Activated naive CD4-positive, alpha-beta T cell treated with anti-CD3 and anti-CD28 coated beads for 36 hours (primary cell): ENCODE data around the gene CFAP46. TPM values are rescaled to one million over a fixed set of nuclear protein-coding genes. Genes with fewer than 3 reads are reported as not detected.
"Not testable (repeated sequence)": the region's sequence is repeated elsewhere in the genome, so short reads cannot be mapped to it uniquely, and the experiment has no call there.

Experiments
- CTCF ChIA-PET: fragments of 350-600 bp; sonication (Branson Sonifier 250); formaldehyde crosslinking; loops from one replicate; lab custom pipeline; 2021; ENCODE audit warnings: antibody characterized with exemption; lab: Charles Lee
- DNase-seq: peaks from one replicate; pipeline ENCODE4 v3.0.0-alpha.2; 2020
- H3K27ac Mint-ChIP-seq: one replicate; pipeline ENCODE4 v1.8.0; 2021; ENCODE audit warnings: mild to moderate bottlenecking, mixed read lengths
- H3K27me3 Mint-ChIP-seq: one replicate; pipeline ENCODE4 v1.8.0; 2021; ENCODE audit warnings: low read depth, mixed read lengths
- H3K36me3 Mint-ChIP-seq: one replicate; pipeline ENCODE4 v1.8.0; 2021; ENCODE audit warnings: low read depth, mixed read lengths
- H3K4me1 Mint-ChIP-seq: one replicate; pipeline ENCODE4 v1.8.0; 2021; ENCODE audit warnings: low read depth, mixed read lengths
- H3K4me3 Mint-ChIP-seq: one replicate; pipeline ENCODE4 v1.8.0; 2021; ENCODE audit warnings: mild to moderate bottlenecking, moderate library complexity, mixed read lengths
- H3K9me3 Mint-ChIP-seq: one replicate; pipeline ENCODE4 v1.8.0; 2021; ENCODE audit warnings: mixed read lengths
- intact Hi-C: fragments of 100-400 bp; cut with micrococcal nuclease; formaldehyde crosslinking; loops from one replicate; pipeline ENCODE4 v1.15.1; 2023
- total RNA-seq, 2 experiments: library from RNA; stranded (reverse); gene quantifications; one replicate each; pipeline ENCODE4 v1.2.3, GENCODE V29; 2021

The CFAP46 gene
- total RNA-seq, 2 experiments from 2014 or later = not detected

DNA sequence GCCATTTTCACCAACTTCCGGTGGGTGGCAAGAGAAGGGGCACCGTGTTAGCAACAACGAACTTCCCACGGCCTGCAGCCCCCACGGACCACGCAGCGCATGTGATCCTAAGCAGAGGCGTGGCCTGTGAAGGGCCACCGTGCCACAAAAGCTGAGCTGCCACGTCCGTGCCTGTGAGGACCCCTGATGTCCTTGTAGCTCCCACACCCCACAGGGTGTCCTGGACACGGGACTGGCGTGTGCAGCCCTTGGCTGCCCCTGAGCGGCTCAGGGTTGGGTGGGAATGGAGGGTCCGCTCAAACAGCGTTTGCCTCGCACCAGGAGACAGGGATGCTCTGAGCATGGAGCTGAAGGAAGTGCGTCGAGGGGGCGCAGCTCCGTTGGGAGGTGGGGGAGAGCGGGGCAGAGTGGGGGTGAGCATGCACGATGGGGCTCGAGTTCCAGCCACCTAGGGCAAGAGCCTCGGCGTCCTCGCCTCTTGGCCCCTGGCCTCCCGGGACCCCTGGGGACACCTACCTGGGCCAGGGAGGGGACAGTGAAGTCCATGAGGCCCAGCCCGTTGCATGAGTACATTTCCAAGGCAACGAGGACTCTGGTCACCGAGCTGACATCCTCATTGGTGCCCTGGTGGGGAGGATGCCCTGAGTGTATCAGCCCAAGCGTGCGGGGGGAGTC, 33.6 kb downstream of the CFAP46 start:
- no peaks in the 10 kb centered on the region for H3K9me3 Mint-ChIP-seq
- CTCF ChIA-PET = interaction anchor here (0.6 kb wide), 1 partner anchor 31 kb away, joined by 4 read pairs; no protein-coding TSS in a partner anchor
- intact Hi-C loops = loop anchor here (10.0 kb wide), 1 partner anchor 396 kb away; the partner anchor contains the start of genes TUBGCP2 and ZNF511
- no peaks in the 10 kb centered on the region for H3K36me3 Mint-ChIP-seq
- H3K27ac Mint-ChIP-seq = no peak overlapping the region
- no peak for DNase-seq
- peaks cover 6% of the 10 kb centered on the region for H3K27me3 Mint-ChIP-seq
- H3K4me1 Mint-ChIP-seq = peaks cover 6% of the 10 kb centered on the region
- no peak overlapping the region for H3K4me3 Mint-ChIP-seq

DNA sequence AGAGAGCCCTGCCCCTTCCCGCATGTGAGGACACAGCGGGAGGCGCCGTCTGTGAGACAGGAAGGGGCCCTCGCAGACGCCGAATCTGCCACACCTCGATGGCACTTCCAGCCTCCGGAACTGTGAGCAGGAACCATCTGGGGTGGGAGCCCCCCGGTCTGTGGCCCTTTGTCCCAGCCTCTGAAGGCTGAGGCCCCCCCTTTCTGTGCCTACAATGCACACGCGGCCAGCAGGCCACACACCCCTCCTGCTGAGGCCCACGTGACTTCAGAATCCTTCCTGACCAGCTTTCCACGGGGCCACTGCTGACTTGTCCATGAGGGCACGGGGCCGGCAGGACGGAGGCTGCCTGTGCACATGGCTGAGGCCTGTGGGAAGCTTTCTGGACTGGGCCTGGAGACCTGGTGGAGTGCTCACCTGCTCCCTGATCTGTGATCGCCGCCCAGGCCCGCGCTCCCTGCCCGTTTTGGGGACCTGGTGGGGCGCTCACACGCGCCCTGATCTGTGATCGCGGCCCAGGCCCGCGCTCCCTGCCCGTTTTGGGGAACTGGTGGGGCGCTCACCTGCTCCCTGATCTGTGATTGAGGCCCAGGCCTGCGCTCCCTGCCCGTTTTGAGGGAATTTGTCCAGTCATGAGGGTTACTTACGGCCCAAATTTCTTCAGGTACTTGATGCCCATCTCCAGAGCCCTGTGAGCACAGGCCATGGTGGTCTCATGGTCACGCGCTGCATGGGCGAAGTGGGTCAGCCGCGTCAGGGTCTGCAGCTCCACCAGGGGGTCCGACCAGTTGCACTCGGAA, 34.3 kb downstream of the CFAP46 start:
- H3K27me3 Mint-ChIP-seq = peaks cover 6% of the 10 kb centered on the region
- no peaks in the 10 kb centered on the region for H3K36me3 Mint-ChIP-seq
- H3K4me1 Mint-ChIP-seq = peaks cover 6% of the 10 kb centered on the region
- no peaks in the 10 kb centered on the region for H3K9me3 Mint-ChIP-seq
- no peak overlapping the region for H3K27ac Mint-ChIP-seq
- DNase-seq = no peak
- intact Hi-C loops = loop anchor here (10.0 kb wide), 1 partner anchor 397 kb away; the partner anchor contains the start of genes TUBGCP2 and ZNF511
- CTCF ChIA-PET = interaction anchor here (0.6 kb wide), 1 partner anchor 32 kb away, joined by 4 read pairs; no protein-coding TSS in a partner anchor
- H3K4me3 Mint-ChIP-seq = no peak overlapping the region

DNA sequence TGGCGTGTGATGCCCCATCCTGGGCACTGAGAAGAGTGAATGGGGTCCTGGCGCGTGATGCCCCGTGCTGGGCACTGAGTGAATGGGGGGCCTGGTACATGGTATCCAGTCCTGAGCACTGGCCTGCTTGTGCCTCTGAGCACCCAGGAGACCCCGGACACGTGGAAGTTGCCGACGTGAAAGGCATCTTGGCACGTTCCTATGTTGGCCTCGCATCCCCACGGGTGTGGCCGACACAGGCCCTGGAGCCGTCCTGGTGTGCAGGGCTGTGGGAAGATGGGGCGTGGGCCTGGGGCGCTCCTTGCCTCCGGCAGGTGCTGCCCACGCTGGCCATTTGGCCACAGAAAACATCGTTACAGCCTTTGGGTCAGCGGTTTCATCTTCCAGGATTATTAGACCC, 35.5 kb downstream of the CFAP46 start:
- intact Hi-C loops = loop anchor here (10.0 kb wide), 1 partner anchor 398 kb away; the partner anchor contains the start of genes TUBGCP2 and ZNF511
- DNase-seq = no peak
- peaks cover 6% of the 10 kb centered on the region for H3K27me3 Mint-ChIP-seq
- peaks cover 6% of the 10 kb centered on the region for H3K4me1 Mint-ChIP-seq
- CTCF ChIA-PET = no interaction called here
- no peaks in the 10 kb centered on the region for H3K36me3 Mint-ChIP-seq
- H3K27ac Mint-ChIP-seq = no peak overlapping the region
- no peaks in the 10 kb centered on the region for H3K9me3 Mint-ChIP-seq
- H3K4me3 Mint-ChIP-seq = no peak overlapping the region

DNA sequence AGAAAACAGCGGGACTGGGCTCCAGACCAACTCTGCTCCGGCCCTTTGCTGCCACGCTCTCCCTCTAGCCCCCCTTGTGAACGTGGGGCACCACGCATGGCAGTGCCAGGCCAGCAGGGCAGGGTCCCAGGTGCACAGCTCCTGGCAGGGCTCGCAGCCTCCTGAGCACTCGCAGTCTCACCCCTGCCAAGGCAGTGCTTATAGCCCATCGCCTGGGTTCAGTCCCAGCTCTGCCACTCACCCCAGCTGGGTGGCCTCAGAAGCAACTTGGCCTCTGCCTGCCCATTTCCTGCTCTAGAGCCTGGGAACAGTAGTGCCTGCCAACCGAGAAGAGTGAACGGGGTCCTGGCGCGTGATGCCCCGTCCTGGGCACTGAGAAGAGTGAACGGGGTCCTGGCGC, 36.3 kb downstream of the CFAP46 start:
- no peaks in the 10 kb centered on the region for H3K36me3 Mint-ChIP-seq
- peaks cover 6% of the 10 kb centered on the region for H3K4me1 Mint-ChIP-seq
- no peak overlapping the region for H3K4me3 Mint-ChIP-seq
- CTCF ChIA-PET = interaction anchor here (3.4 kb wide), 1 partner anchor 218 kb away, joined by 18 read pairs; no protein-coding TSS in a partner anchor
- DNase-seq = no peak
- intact Hi-C loops = loop anchor here (10.0 kb wide), 1 partner anchor 399 kb away; the partner anchor contains the start of genes TUBGCP2 and ZNF511
- H3K27ac Mint-ChIP-seq = no peak overlapping the region
- peaks cover 6% of the 10 kb centered on the region for H3K27me3 Mint-ChIP-seq
- H3K9me3 Mint-ChIP-seq = no peaks in the 10 kb centered on the region

DNA sequence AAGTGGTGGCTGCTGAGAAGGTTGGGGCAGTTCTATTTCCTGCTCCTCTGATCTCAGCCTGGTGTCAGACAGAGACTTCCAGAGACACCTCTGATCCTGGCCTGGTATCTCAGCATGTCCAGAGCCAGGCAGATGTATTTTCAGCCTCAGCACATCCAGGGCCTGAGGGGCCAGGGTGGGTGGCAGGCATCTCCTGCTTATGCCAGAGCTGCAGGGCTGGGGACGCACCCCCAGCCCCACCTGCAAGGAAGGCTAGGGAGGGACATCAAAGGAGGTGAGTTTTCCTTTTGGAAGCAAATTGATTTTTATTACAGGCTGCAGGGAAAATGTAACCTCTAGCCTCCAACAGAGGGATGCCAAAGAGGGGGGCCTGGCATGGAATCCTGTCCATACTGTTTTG, 36.7 kb downstream of the CFAP46 start:
- peaks cover 6% of the 10 kb centered on the region for H3K4me1 Mint-ChIP-seq
- no peak overlapping the region for H3K4me3 Mint-ChIP-seq
- CTCF ChIA-PET = interaction anchor here (0.7 to 3.4 kb wide), 3 partner anchors 193 to 402 kb away, joined by 3 to 18 read pairs (median 4); no protein-coding TSS in a partner anchor
- intact Hi-C loops = loop anchor here (10.0 kb wide), 1 partner anchor 399 kb away; the partner anchor contains the start of genes TUBGCP2 and ZNF511
- DNase-seq = no peak
- H3K9me3 Mint-ChIP-seq = no peaks in the 10 kb centered on the region
- no peaks in the 10 kb centered on the region for H3K36me3 Mint-ChIP-seq
- no peak overlapping the region for H3K27ac Mint-ChIP-seq
- peaks cover 6% of the 10 kb centered on the region for H3K27me3 Mint-ChIP-seq

DNA sequence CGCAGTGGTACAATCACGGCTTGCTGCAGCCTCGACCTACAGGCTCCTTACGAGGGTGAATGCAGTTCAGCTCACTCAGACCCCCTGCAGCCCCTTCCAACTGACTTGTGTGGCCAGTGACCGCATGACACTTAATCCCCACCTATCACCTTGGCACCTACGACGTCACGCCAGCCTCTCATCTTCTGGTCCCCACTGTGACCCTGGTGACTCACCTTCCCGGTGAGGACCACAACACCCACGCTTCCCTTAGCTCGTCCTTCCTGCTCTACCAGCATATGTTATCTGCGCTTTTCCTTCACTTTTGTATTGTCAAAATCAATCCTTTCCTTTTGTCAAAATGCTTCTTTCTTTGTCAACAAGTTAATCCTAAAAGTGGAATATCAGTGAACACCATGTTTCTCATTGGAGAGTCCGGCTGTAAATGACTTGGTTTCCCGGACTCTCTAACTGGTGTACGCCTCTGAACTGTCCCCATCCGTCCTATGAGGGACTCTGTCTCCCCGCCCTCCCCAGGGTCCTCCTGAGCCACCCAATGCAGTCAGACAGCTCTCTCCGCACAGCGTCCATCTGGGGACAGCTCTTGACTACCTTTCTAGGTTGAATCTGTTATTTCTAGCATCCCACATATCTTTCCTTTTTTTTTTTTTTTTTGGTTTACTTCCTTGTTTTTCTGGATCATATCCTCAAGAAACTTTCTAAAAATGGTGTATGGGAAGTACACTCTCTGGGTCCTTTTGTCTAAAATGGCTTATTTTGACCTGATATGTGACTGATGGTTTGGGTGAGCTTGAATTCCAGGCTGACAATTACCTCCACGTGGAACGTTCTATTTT, 37.3 kb downstream of the CFAP46 start:
- Mint-ChIP-seq H3K4me1 (peaks cover 6% of the 10 kb centered on the region), H3K9me3 (no peaks in the 10 kb centered on the region), H3K36me3 (no peaks in the 10 kb centered on the region), H3K27ac (no peak overlapping the region), H3K4me3 (no peak overlapping the region), H3K27me3 (peaks cover 5% of the 10 kb centered on the region)
- intact Hi-C loops = loop anchor here (1.0 to 10.0 kb wide), 2 partner anchors 220 to 400 kb away; partner anchors contain the start of genes TUBGCP2 and ZNF511
- peak; percentile 30 for DNase-seq
- CTCF ChIA-PET = interaction anchor here (0.7 to 3.4 kb wide), 7 partner anchors 10 to 402 kb away, joined by 3 to 18 read pairs (median 3); no protein-coding TSS in a partner anchor

DNA sequence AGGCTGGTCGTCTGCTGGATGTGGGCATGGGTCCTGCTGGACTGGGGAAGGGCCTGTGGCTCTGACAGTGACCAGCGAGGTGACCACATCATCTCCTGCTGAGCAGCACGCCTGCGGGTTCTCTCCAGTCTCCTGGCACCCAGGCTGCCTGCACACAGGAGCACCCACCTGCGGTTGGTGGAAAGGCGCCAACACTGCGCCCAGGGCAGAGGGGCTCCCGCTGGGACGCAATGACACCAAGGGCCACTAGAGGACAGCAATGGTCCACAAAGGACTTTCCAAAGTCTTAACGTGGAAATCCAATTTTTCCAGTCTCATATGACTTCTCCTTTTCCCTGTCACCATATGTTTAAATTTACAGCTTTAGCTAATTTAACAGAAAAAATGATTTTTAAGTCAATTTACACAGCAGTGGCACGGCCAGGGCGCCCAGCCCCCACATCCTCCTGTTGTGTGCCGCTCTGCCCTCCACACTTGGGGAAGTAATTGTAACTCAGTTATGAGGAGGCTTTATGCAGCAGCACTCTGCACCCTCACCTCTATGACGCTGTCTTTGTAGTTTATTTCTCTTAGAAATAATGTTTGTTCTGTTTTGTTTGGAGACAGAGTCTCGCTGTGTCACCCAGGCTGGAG, 38.1 kb downstream of the CFAP46 start:
- DNase-seq = peak; percentile 60
- peaks cover 6% of the 10 kb centered on the region for H3K4me1 Mint-ChIP-seq

DNA sequence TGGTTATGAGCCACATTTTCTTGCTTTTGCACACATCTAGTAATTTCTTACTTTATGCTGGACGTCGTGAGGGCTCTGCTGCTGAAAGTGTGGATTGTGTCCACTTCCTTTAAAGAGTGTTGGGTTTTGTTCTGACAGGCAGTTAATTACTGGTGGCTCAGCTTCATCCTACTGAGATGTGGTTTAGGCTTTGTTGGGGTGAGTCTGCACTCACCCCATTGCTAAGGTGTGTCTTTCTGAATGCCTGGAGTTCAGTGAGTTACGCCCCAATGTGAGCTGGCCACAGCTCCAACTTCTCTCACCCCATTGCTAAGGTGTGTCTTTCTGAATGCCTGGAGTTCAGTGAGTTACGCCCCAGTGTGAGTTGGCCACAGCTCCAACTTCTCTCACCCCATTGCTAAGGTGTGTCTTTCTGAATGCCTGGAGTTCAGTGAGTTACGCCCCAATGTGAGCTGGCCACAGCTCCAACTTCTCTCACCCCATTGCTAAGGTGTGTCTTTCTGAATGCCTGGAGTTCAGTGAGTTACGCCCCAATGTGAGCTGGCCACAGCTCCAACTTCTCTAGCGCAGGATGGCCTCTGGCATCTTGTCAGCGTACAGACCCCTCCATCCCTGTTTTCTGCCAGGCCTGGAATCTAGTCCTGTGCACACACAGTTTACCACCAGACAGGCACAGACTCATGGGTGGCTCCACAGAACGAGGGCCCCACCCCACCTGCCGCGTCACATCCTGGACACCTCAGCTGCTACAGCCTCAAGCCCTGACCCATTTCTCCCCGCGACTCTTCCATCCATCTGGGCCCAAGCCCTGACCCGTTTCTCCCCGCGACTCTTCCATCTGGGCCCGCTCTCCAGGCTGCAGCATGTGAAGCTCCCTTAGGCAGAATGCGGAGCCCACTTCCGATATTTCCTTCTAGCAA, 39.5 kb downstream of the CFAP46 start:
- not testable (repeated sequence) for H3K27ac Mint-ChIP-seq, H3K36me3 Mint-ChIP-seq, DNase-seq, H3K9me3 Mint-ChIP-seq, H3K4me3 Mint-ChIP-seq, H3K27me3 Mint-ChIP-seq, H3K4me1 Mint-ChIP-seq
- intact Hi-C loops = loop anchor here (10.0 kb wide), 1 partner anchor 402 kb away; the partner anchor contains the start of genes TUBGCP2 and ZNF511
- CTCF ChIA-PET = interaction anchor here (0.5 to 3.4 kb wide), 3 partner anchors 8 to 221 kb away, joined by 3 to 18 read pairs (median 4); no protein-coding TSS in a partner anchor

More for the DNA sequence above, 38.1 kb downstream of the CFAP46 start:
- Mint-ChIP-seq H3K27me3 (peaks cover 5% of the 10 kb centered on the region), H3K9me3 (no peaks in the 10 kb centered on the region), H3K36me3 (no peaks in the 10 kb centered on the region), H3K27ac (no peak overlapping the region), H3K4me3 (no peak overlapping the region)
- intact Hi-C loops = loop anchor here (1.0 to 10.0 kb wide), 2 partner anchors 221 to 401 kb away; partner anchors contain the start of genes TUBGCP2 and ZNF511
- CTCF ChIA-PET = interaction anchor here (0.9 to 3.4 kb wide), 5 partner anchors 10 to 243 kb away, joined by 3 to 18 read pairs (median 3); no protein-coding TSS in a partner anchor

DNA sequence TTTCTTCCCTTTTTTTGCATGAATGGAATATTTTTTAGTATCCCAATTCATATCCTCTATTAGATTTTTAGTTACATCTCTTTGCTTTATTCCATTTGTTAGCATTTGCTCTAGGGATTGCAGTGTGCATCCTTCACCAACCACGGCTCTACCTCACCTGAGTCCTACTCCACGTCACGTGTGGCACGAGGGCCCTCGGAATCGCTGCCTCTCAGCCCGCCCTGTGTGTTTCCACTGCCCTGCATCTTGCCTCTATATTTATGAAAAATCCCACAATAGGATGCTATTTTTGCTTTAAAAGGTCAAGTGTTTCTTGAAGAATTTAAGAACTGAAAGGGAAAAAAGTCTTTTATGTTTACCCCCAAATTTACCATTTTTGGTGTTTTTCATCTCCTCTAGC, 41.0 kb downstream of the CFAP46 start:
- intact Hi-C loops = loop anchor here (10.0 kb wide), 1 partner anchor 403 kb away; the partner anchor contains the start of genes TUBGCP2 and ZNF511

DNA sequence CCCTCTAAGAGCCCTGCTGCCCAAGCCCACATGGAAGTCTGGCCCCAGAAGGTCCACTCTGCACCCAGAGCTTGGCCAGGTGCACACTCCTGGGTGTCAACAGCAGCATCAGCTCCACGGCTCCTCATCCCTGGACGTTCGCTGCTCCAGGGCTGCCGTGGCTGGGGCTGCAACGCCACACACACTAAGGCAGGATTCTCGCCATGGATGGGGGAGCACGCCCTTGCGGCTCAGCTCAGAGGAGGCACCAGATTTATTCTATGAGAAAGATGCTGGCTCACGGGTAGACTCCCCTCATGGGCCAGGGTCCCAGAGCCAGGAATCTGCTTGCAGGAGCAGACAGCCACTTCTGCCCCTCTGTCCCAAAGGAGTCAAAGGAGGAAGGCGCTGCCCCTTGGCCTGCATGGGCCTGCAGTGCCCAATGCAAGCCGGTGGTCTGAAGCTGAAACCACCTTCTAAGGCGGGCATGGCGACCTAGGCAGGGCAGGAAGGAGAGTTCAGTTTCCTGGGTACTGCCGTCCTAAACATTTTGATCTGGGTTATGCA, 42.1 kb downstream of the CFAP46 start:
- no peak for DNase-seq
- Mint-ChIP-seq H3K4me3 (no peak overlapping the region), H3K4me1 (peaks cover 6% of the 10 kb centered on the region), H3K9me3 (no peaks in the 10 kb centered on the region), H3K27ac (no peak overlapping the region), H3K36me3 (no peaks in the 10 kb centered on the region), H3K27me3 (peaks cover 3% of the 10 kb centered on the region)
- intact Hi-C loops = loop anchor here (10.0 kb wide), 1 partner anchor 405 kb away; the partner anchor contains the start of genes TUBGCP2 and ZNF511
- CTCF ChIA-PET = interaction anchor here (1.0 kb wide), 1 partner anchor 87 kb away, joined by 3 read pairs; no protein-coding TSS in a partner anchor

More for the DNA sequence above, 41.0 kb downstream of the CFAP46 start:
- CTCF ChIA-PET = interaction anchor here (1.0 kb wide), 1 partner anchor 86 kb away, joined by 3 read pairs; no protein-coding TSS in a partner anchor
- H3K4me1 Mint-ChIP-seq = peaks cover 6% of the 10 kb centered on the region
- H3K4me3 Mint-ChIP-seq = no peak overlapping the region
- no peak overlapping the region for H3K27ac Mint-ChIP-seq
- DNase-seq = no peak
- H3K9me3 Mint-ChIP-seq = no peaks in the 10 kb centered on the region
- H3K36me3 Mint-ChIP-seq = no peaks in the 10 kb centered on the region
- H3K27me3 Mint-ChIP-seq = peaks cover 3% of the 10 kb centered on the region
